Endothelial cell of umbilical vein (primary cell): ENCODE measurements around the gene MT3. TPM values are rescaled to one million over a fixed set of nuclear protein-coding genes. Genes with fewer than 3 reads are reported as not detected.

ENCODE experiments used
- BruUV-seq: library from RNA; stranded (reverse); fragments of 400-500 nt; replicated peaks from 2 replicates; lab custom pipeline; 2021; lab: Mats Ljungman, UMichigan
- CTCF ChIA-PET: fragments of 300-600, 350-600 bp; sonication (Branson Sonifier 250); formaldehyde crosslinking; loops from one replicate; lab custom pipeline; 2021; ENCODE audit warnings: antibody characterized with exemption, inconsistent platforms; lab: Charles Lee
- POLR2A ChIA-PET: fragments of 300-600, 350-600 bp; sonication (Branson Sonifier 250); formaldehyde crosslinking; loops from one replicate; lab custom pipeline; 2021; ENCODE audit warnings: antibody characterized with exemption, inconsistent platforms; lab: Charles Lee
- DNase-seq: peaks from one replicate; pipeline ENCODE4 v3.0.0-alpha.2; 2011; ENCODE audit warnings: low read depth, low spot score
- FAIRE-seq: peaks from 2 replicates; lab custom pipeline; 2011; peaks lifted over from hg19 to GRCh38; lab: Jason Lieb, UNC
- H2AFZ ChIP-seq: 2 replicates; pipeline ENCODE4 v1.6.0; 2012; ENCODE audit warnings: low read depth, low read length, control low read depth, inconsistent platforms
- H3K27ac ChIP-seq: 2 replicates; pipeline ENCODE4 v1.5.1; 2011; ENCODE audit warnings: low read depth, mild to moderate bottlenecking, control low read depth, low read length, moderate library complexity; ENCODE audit not compliant: insufficient read depth
- H3K27me3 ChIP-seq, 2 experiments: 2 replicates each; pipeline versions ENCODE4 v1.6.0 to v1.6.1; 2011; ENCODE audit warnings: low read length in 2 of 2, mixed read lengths in 1 of 2; ENCODE audit not compliant: control insufficient read depth in 2 of 2, insufficient read depth in 2 of 2
- H3K36me3 ChIP-seq, 2 experiments: 2 replicates in 1 of 2; 3 replicates in 1 of 2; pipeline ENCODE4 v1.5.1; 2011; ENCODE audit warnings: low read length in 2 of 2, mild to moderate bottlenecking in 1 of 2, moderate library complexity in 1 of 2; ENCODE audit not compliant: control insufficient read depth in 2 of 2, insufficient read depth in 2 of 2; ENCODE audit errors: extremely low read depth in 1 of 2
- H3K4me1 ChIP-seq: 3 replicates; pipeline ENCODE4 v1.5.1; 2011; ENCODE audit warnings: mild to moderate bottlenecking, low read length; ENCODE audit not compliant: control insufficient read depth, insufficient read depth; ENCODE audit errors: extremely low read depth
- H3K4me2 ChIP-seq: 2 replicates; pipeline ENCODE4 v1.6.1; 2011; ENCODE audit warnings: low read length, control low read depth, mixed read lengths; ENCODE audit not compliant: insufficient read depth
- H3K4me3 ChIP-seq, 3 experiments: fragments of 200-600 bp in 1 of 3; sonication (generic), shearing (Covaris generic) in 1 of 3; replicated peaks in 1 of 3; 2 replicates each; pipeline ENCODE4 v1.5.1; 2011 to 2016; ENCODE audit warnings: control low read depth in 3 of 3, low read length in 3 of 3, mild to moderate bottlenecking in 2 of 3, inconsistent platforms in 1 of 3, low read depth in 1 of 3, moderate library complexity in 1 of 3; ENCODE audit not compliant: insufficient read depth in 1 of 3
- H3K79me2 ChIP-seq: 2 replicates; pipeline ENCODE4 v1.6.0; 2012; ENCODE audit warnings: low read length, inconsistent platforms; ENCODE audit not compliant: control insufficient read depth, insufficient read depth
- H3K9ac ChIP-seq: replicated peaks from 2 replicates; pipeline ENCODE3; 2011; ENCODE audit warnings: low read length, control low read depth; ENCODE audit not compliant: insufficient read depth; ENCODE audit errors: extremely low read depth
- H3K9me1 ChIP-seq: replicated peaks from 3 replicates; pipeline ENCODE4 v1.6.0; 2011; ENCODE audit warnings: mild to moderate bottlenecking, low read length; ENCODE audit not compliant: control insufficient read depth, insufficient read depth; ENCODE audit errors: extremely low read depth
- H3K9me3 ChIP-seq: replicated peaks from 2 replicates; pipeline ENCODE4 v1.5.1; 2012; ENCODE audit warnings: low read length, inconsistent platforms; ENCODE audit not compliant: control insufficient read depth, insufficient read depth
- H4K20me1 ChIP-seq: replicated peaks from 2 replicates; pipeline ENCODE3; 2011; ENCODE audit warnings: mild to moderate bottlenecking, low read length; ENCODE audit not compliant: control insufficient read depth, insufficient read depth; ENCODE audit errors: extremely low read depth
- CTCF ChIP-seq, 2 donors: IDR thresholded peaks; 1 replicate in 1 of 2; 2 replicates in 1 of 2; pipeline ENCODE4 v1.5.1; 2011; ENCODE audit warnings: low read length in 2 of 2, mild to moderate bottlenecking in 2 of 2, moderate library complexity in 2 of 2, control low read depth in 1 of 2, inconsistent platforms in 1 of 2, low read depth in 1 of 2; ENCODE audit not compliant: insufficient read depth in 1 of 2; ENCODE audit errors: extremely low read depth in 1 of 2
- EZH2 ChIP-seq: IDR thresholded peaks from 2 replicates; pipeline ENCODE4 v1.6.1; 2012; ENCODE audit warnings: borderline replicate concordance, low read depth, mild to moderate bottlenecking, moderate library complexity, low read length, inconsistent platforms; ENCODE audit not compliant: severe bottlenecking
- FOS ChIP-seq: IDR thresholded peaks from 2 replicates; pipeline ENCODE4 v1.6.1; 2011; ENCODE audit warnings: mild to moderate bottlenecking, low read length, moderate library complexity, borderline replicate concordance; ENCODE audit not compliant: insufficient read depth
- GATA2 ChIP-seq: IDR thresholded peaks from 2 replicates; pipeline ENCODE4 v1.7.0; 2011; ENCODE audit warnings: low read depth, mild to moderate bottlenecking, moderate library complexity, mixed read lengths, low read length; ENCODE audit not compliant: insufficient read length, insufficient read depth
- JUN ChIP-seq: IDR thresholded peaks from 2 replicates; pipeline ENCODE4 v1.6.1; 2011; ENCODE audit warnings: borderline replicate concordance, low read depth; ENCODE audit not compliant: insufficient read length, insufficient read depth
- MAX ChIP-seq: IDR thresholded peaks from 2 replicates; pipeline ENCODE4 v1.6.1; 2011; ENCODE audit not compliant: insufficient read depth, insufficient read length
- dilution Hi-C: fragments of 300-500 bp; cut with MboI; formaldehyde crosslinking; loops from one replicate; pipeline ENCODE4 v1.15.0; 2019; ENCODE audit warnings: low sequenced_read_pairs; ENCODE audit not compliant: extremely low pct_ligation_motif_present
- intact Hi-C: fragments of 100-400 bp; cut with micrococcal nuclease; formaldehyde crosslinking; loops from one replicate; pipeline ENCODE4 v1.10.0; 2022
- polyA plus RNA-seq, 4 experiments: library from polyadenylated mRNA; depleted of rRNA in 3 of 4; stranded (reverse) in 3 of 4; unstranded in 1 of 4; fragments of >200 nt; gene quantifications; 2 replicates each; pipeline versions ENCODE4 v1.2.1 to v1.2.3, GENCODE V29; 2011 to 2012; ENCODE audit warnings: missing spikeins in 1 of 4
- total RNA-seq: library from RNA; stranded (reverse); gene quantifications from 2 replicates; pipeline ENCODE4 v1.2.3, GENCODE V29; 2021

The MT3 gene
- total and polyA plus RNA-seq, 2 donors (not counting 3 experiments of a cell fraction or from before 2014, with no cell fraction given) = not detected

- ChIA-PET POLR2A (no interaction called here), CTCF (interaction anchor here (0.6 to 4.1 kb wide), 7 partner anchors 10 to 77 kb away, joined by 3 to 26 read pairs (median 6); partner anchors contain the start of gene MT1M)
- H3K79me2 ChIP-seq = no peaks in the 10 kb centered on the region
- BruUV-seq = no TSS peak
- no peak overlapping the region for H2AFZ ChIP-seq
- no peak overlapping the region for H3K4me2 ChIP-seq
- no peak overlapping the region for H3K9ac ChIP-seq
- H3K9me3 ChIP-seq = no peaks in the 10 kb centered on the region
- TF ChIP-seq EZH2 (no peak), MAX (no peak)
- intact Hi-C loops = no loop called here
- no peak overlapping the region for H3K4me3 ChIP-seq
- no peak for DNase-seq
- no peak overlapping the region for H3K27ac ChIP-seq
- no peaks in the 10 kb centered on the region for H3K4me1 ChIP-seq
- FAIRE-seq = no peak
- H4K20me1 ChIP-seq = no peaks in the 10 kb centered on the region
- no peaks in the 10 kb centered on the region for H3K36me3 ChIP-seq
- H3K27me3 ChIP-seq = peaks cover 18 to 19% of the 10 kb centered on the region in 2 experiments
- dilution Hi-C loops = no loop called here
- H3K9me1 ChIP-seq = no peaks in the 10 kb centered on the region
These were observed 2.2 kb downstream of the MT3 start for GRCh38 chr16:56591377-56592060.

GRCh38 chr16:56593573-56594291, 4.4 kb downstream of the MT3 start:
- H3K27ac ChIP-seq = no peak overlapping the region
- ChIA-PET POLR2A (no interaction called here), CTCF (interaction anchor here (2.8 kb wide), 1 partner anchor 17 kb away, joined by 17 read pairs; no protein-coding TSS in a partner anchor)
- no peak for TF ChIP-seq GATA2
- TF ChIP-seq CTCF (IDR thresholded peaks at IDR 0.05; ENCODE audit: extremely low read depth in 1 of 2, insufficient read depth in 1 of 2, low read depth in 1 of 2, low read length in 2 of 2) = no peak
- no peak for TF ChIP-seq MAX
- TF ChIP-seq EZH2 = no peak
- TF ChIP-seq JUN = no peak
- TF ChIP-seq FOS = no peak
- no peak overlapping the region for H2AFZ ChIP-seq
- no TSS peak for BruUV-seq
- dilution Hi-C loops (no loop called here), intact Hi-C loops (no loop called here)
- no peak overlapping the region for H3K4me3 ChIP-seq
- H3K36me3 ChIP-seq = no peaks in the 10 kb centered on the region
- H3K4me2 ChIP-seq = no peak overlapping the region
- H3K9me1 ChIP-seq = no peaks in the 10 kb centered on the region
- H3K9me3 ChIP-seq = no peaks in the 10 kb centered on the region
- no peaks in the 10 kb centered on the region for H4K20me1 ChIP-seq
- FAIRE-seq (no peak), DNase-seq (no peak)
- no peak overlapping the region for H3K9ac ChIP-seq
- no peaks in the 10 kb centered on the region for H3K79me2 ChIP-seq
- no peaks in the 10 kb centered on the region for H3K4me1 ChIP-seq
- peaks cover 11 to 17% of the 10 kb centered on the region in 2 experiments for H3K27me3 ChIP-seq
